ENCODE results near the gene ENTPD8.

GRCh38 chr9:137431416-137431931 is 9.7 kb downstream of the ENTPD8 start:
- TF ChIP-seq POLR2AphosphoS5 (IDR thresholded peaks at IDR 0.05; ENCODE audit: insufficient read depth, low read depth, low read length) (no peak), CTCF (IDR thresholded peaks at IDR 0.05; ENCODE audit: extremely low read depth in 1 of 2, insufficient read depth in 1 of 2, low read depth in 1 of 2, low read length in 2 of 2) (no peak), MAX (IDR thresholded peaks at IDR 0.05; ENCODE audit: insufficient read depth, insufficient read length) (no peak), EZH2 (IDR thresholded peaks at IDR 0.05; ENCODE audit: borderline replicate concordance, low read depth, low read length, severe bottlenecking) (no peak), POLR2A (IDR thresholded peaks at IDR 0.05; ENCODE audit: low read depth, low read length) (no peak), MYC (IDR thresholded peaks at IDR 0.05; ENCODE audit: low read depth, low read length) (no peak), GATA2 (IDR thresholded peaks at IDR 0.05; ENCODE audit: insufficient read depth, insufficient read length, low read depth, low read length) (no peak)

All from endothelial cell of umbilical vein (primary cell).